Measurements from ENCODE around the gene TSHZ3.

Gene TSHZ3

GRCh38 chr19:31349160-31349881 lies at the start of gene TSHZ3:
TSS of gene TSHZ3 (minus strand) at chr19:31349436. CDS start at chr19:31349219, 217 bp downstream.
- Histone ChIP-seq H3K9me3 (no peaks in the 10 kb centered on the region), H3K36me3 (no peaks in the 10 kb centered on the region), H3K4me1 (peaks cover 0 to 28% (median 17%) of the 10 kb centered on the region in 4 donors), H3K4me3 (peak within 1 kb of the TSS; percentile 73 to 97), H3K27me3 (peaks cover 0 to 11% of the 10 kb centered on the region in 2 donors), H3K27ac (peak within 1 kb of the TSS; percentile 87 to 89)
- TF ChIP-seq CTCF (IDR thresholded peaks at IDR 0.05), result no peak
- DNase-seq, result peak; percentile 78 to 90
- intact Hi-C loops (cut with DNase I; ENCODE audit: low total_unique reads), result no loop called here

- H3K4me1 ChIP-seq, result no peaks in the 10 kb centered on the region
- no peaks in the 10 kb centered on the region for H3K9me3 ChIP-seq
- no peak for DNase-seq
- intact Hi-C loops (cut with DNase I; ENCODE audit: low total_unique reads), result no loop called here
- no peak for TF ChIP-seq CTCF (IDR thresholded peaks at IDR 0.05)
- peaks cover 0 to 8% of the 10 kb centered on the region in 2 donors for H3K27me3 ChIP-seq
- H3K36me3 ChIP-seq, result no peaks in the 10 kb centered on the region
- H3K4me3 ChIP-seq, result no peak overlapping the region
- no peak overlapping the region for H3K27ac ChIP-seq
Measured at GRCh38 chr19:31397308-31397707, 48.1 kb upstream of the TSHZ3 start.

- DNase-seq, result no peak
- TF ChIP-seq CTCF (IDR thresholded peaks at IDR 0.05), result no peak
- H3K9me3 ChIP-seq, result no peaks in the 10 kb centered on the region
- no peaks in the 10 kb centered on the region for H3K36me3 ChIP-seq
- no peak overlapping the region for H3K27ac ChIP-seq
- no peaks in the 10 kb centered on the region for H3K4me1 ChIP-seq
- H3K27me3 ChIP-seq, result peaks cover 0 to 7% of the 10 kb centered on the region in 2 donors
- intact Hi-C loops (cut with DNase I; ENCODE audit: low total_unique reads), result no loop called here
- H3K4me3 ChIP-seq, result no peak overlapping the region
Measured at GRCh38 chr19:31392464-31392863, 43.2 kb upstream of the TSHZ3 start.

GRCh38 chr19:31391518-31391917 lies 42.3 kb upstream of the TSHZ3 start:
- Histone ChIP-seq H3K4me1 (no peaks in the 10 kb centered on the region), H3K4me3 (no peak overlapping the region), H3K36me3 (no peaks in the 10 kb centered on the region), H3K9me3 (no peaks in the 10 kb centered on the region), H3K27ac (no peak overlapping the region), H3K27me3 (peaks cover 0 to 7% of the 10 kb centered on the region in 2 donors)
- TF ChIP-seq CTCF (IDR thresholded peaks at IDR 0.05), result no peak
- intact Hi-C loops (cut with DNase I; ENCODE audit: low total_unique reads), result no loop called here
- no peak for DNase-seq

- Histone ChIP-seq H3K36me3 (no peaks in the 10 kb centered on the region), H3K4me3 (no peak overlapping the region), H3K4me1 (no peaks in the 10 kb centered on the region), H3K27me3 (peaks cover 0 to 7% of the 10 kb centered on the region in 2 donors), H3K9me3 (no peaks in the 10 kb centered on the region), H3K27ac (no peak overlapping the region)
- intact Hi-C loops (cut with DNase I; ENCODE audit: low total_unique reads), result no loop called here
- DNase-seq, result no peak
- no peak for TF ChIP-seq CTCF (IDR thresholded peaks at IDR 0.05)
Measured at GRCh38 chr19:31390711-31391110, 41.5 kb upstream of the TSHZ3 start.

Data from tibial artery (tissue), 4 donors.